Activated T-helper 1 cell treated with anti-CD3 and anti-CD28 coated beads, Interleukin-12 subunit alpha, Interleukin-12 subunit beta, Interleukin-2, Interleukin-4 antibody, amounts not matched to agents 30 ng/mL and 10 ng/mL and 1 ng/mL, durations not matched to agents 14 hours and 24 hours and 36 hours (primary cell): ENCODE measurements around the gene UGT1A8. TPM values are rescaled to one million over a fixed set of nuclear protein-coding genes. Genes with fewer than 3 reads are reported as not detected.
"Not testable (repeated sequence)": the region's sequence is repeated elsewhere in the genome, so short reads cannot be mapped to it uniquely, and the experiment has no call there.

Source experiments
- DNase-seq: peaks from one replicate; pipeline ENCODE4 v3.0.0; 2021; ENCODE audit warnings: low spot score
- H3K27ac Mint-ChIP-seq: one replicate; pipeline ENCODE4 v1.8.0; 2021; ENCODE audit warnings: mild to moderate bottlenecking, mixed read lengths
- H3K27me3 Mint-ChIP-seq: one replicate; pipeline ENCODE4 v1.8.0; 2022; ENCODE audit warnings: mild to moderate bottlenecking, moderate library complexity, mixed read lengths; ENCODE audit not compliant: insufficient read depth
- H3K36me3 Mint-ChIP-seq: one replicate; pipeline ENCODE4 v1.8.0; 2021; ENCODE audit warnings: low read depth, mixed read lengths
- H3K4me1 Mint-ChIP-seq: one replicate; pipeline ENCODE4 v1.8.0; 2021; ENCODE audit warnings: low read depth, mixed read lengths
- H3K4me3 Mint-ChIP-seq: one replicate; pipeline ENCODE4 v1.8.0; 2021; ENCODE audit warnings: mild to moderate bottlenecking, moderate library complexity, mixed read lengths
- H3K9me3 Mint-ChIP-seq: one replicate; pipeline ENCODE4 v1.8.0; 2021; ENCODE audit warnings: mixed read lengths
- intact Hi-C: fragments of 100-400 bp; cut with micrococcal nuclease; formaldehyde crosslinking; loops from one replicate; pipeline ENCODE4 v1.15.1; 2024
- total RNA-seq: library from RNA; stranded (reverse); gene quantifications from 2 replicates; pipeline ENCODE4 v1.2.3, GENCODE V29; 2022

The UGT1A8 gene
- total RNA-seq, 1 donor from 2014 or later = not detected

GRCh38 chr2:233603520-233603919 is 13.9 kb upstream of the UGT1A8 start:
- H3K4me3 Mint-ChIP-seq = no peak overlapping the region
- no peak overlapping the region for H3K27ac Mint-ChIP-seq
- no peak for DNase-seq
- no peaks in the 10 kb centered on the region for H3K4me1 Mint-ChIP-seq
- H3K36me3 Mint-ChIP-seq = no peaks in the 10 kb centered on the region
- H3K27me3 Mint-ChIP-seq = peaks cover 13% of the 10 kb centered on the region
- H3K9me3 Mint-ChIP-seq = no peaks in the 10 kb centered on the region
- intact Hi-C loops = no loop called here

GRCh38 chr2:233604826-233605225 is 12.6 kb upstream of the UGT1A8 start:
- H3K36me3 Mint-ChIP-seq = no peaks in the 10 kb centered on the region
- intact Hi-C loops = no loop called here
- no peak for DNase-seq
- no peak overlapping the region for H3K27ac Mint-ChIP-seq
- H3K4me1 Mint-ChIP-seq = no peaks in the 10 kb centered on the region
- peaks cover 10% of the 10 kb centered on the region for H3K27me3 Mint-ChIP-seq
- no peak overlapping the region for H3K4me3 Mint-ChIP-seq
- no peaks in the 10 kb centered on the region for H3K9me3 Mint-ChIP-seq

- no peak overlapping the region for H3K4me3 Mint-ChIP-seq
- DNase-seq = no peak
- no peaks in the 10 kb centered on the region for H3K36me3 Mint-ChIP-seq
- no peaks in the 10 kb centered on the region for H3K4me1 Mint-ChIP-seq
- intact Hi-C loops = no loop called here
- H3K27ac Mint-ChIP-seq = no peak overlapping the region
- H3K27me3 Mint-ChIP-seq = peaks cover 10% of the 10 kb centered on the region
- H3K9me3 Mint-ChIP-seq = peaks cover 3% of the 10 kb centered on the region
Measured at GRCh38 chr2:233605680-233606079, 11.8 kb upstream of the UGT1A8 start.

GRCh38 chr2:233611284-233611683 is 6.1 kb upstream of the UGT1A8 start:
- H3K4me3 Mint-ChIP-seq = no peak overlapping the region
- intact Hi-C loops = no loop called here
- H3K27me3 Mint-ChIP-seq = peaks cover 4% of the 10 kb centered on the region
- DNase-seq = no peak
- H3K27ac Mint-ChIP-seq = no peak overlapping the region
- H3K4me1 Mint-ChIP-seq = no peaks in the 10 kb centered on the region
- peaks cover 18% of the 10 kb centered on the region for H3K9me3 Mint-ChIP-seq
- no peaks in the 10 kb centered on the region for H3K36me3 Mint-ChIP-seq

DNA sequence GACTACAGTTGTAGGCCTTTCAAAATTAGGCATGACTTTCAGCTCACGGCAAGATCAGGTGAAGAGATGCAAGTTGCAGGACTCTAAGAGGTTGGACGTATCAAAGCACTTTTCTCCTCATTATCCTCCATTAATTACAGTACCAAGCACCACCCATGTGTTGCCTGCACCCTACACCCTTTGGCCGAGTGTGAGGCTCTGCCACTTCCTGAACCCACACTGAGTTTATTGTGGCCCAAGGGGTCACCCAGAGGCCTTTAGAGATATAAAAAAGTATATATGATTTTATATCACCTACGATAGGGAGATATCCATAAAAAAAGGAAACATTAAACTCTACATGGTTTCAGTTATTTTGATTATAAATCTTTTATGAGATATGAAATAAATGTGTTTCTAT is 2.8 kb downstream of the UGT1A8 start:
- peaks cover 3% of the 10 kb centered on the region for H3K9me3 Mint-ChIP-seq
- no peak overlapping the region for H3K4me3 Mint-ChIP-seq
- H3K36me3 Mint-ChIP-seq = no peaks in the 10 kb centered on the region
- DNase-seq = no peak
- H3K4me1 Mint-ChIP-seq = no peaks in the 10 kb centered on the region
- peaks cover 12% of the 10 kb centered on the region for H3K27me3 Mint-ChIP-seq
- no peak overlapping the region for H3K27ac Mint-ChIP-seq
- intact Hi-C loops = no loop called here

GRCh38 chr2:233621863-233622262 is 4.4 kb downstream of the UGT1A8 start:
- H3K4me1 Mint-ChIP-seq, intact Hi-C loops, DNase-seq, H3K27ac Mint-ChIP-seq, H3K9me3 Mint-ChIP-seq, H3K36me3 Mint-ChIP-seq, H3K4me3 Mint-ChIP-seq: not testable (repeated sequence)
- peaks cover 12% of the 10 kb centered on the region for H3K27me3 Mint-ChIP-seq

DNA sequence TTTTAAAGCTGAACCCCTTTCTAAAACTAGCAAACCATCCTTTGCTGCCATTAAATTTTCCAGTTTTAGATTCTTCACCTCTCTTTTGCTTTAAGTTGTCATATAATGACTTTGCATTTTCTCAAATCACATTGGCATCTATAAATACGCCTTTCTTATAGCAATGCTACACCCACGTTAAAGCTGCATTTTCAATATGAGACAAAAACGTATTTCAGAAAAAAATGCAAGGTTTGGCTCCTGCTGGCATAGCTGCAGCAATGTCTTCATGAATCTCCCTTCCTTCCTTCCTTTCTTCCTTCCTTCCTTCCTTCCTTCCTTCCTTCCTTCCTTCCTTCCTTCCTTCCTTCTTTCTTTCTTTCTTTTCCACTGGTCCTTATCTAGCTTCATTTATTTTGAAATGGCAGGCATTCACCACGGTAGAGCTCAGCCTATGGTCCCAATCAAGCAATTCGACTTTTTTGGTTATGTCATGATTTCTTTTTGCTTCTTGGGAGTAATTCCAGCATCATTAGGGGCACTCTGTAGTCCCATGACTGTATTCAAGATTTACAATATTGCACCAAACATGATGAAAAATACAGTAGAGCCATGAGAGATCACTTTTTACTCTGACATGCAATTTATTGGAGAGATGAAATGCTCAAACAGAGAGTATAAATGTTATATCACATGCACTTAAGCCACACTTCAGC is 10.0 kb downstream of the UGT1A8 start:
- intact Hi-C loops = no loop called here

DNA sequence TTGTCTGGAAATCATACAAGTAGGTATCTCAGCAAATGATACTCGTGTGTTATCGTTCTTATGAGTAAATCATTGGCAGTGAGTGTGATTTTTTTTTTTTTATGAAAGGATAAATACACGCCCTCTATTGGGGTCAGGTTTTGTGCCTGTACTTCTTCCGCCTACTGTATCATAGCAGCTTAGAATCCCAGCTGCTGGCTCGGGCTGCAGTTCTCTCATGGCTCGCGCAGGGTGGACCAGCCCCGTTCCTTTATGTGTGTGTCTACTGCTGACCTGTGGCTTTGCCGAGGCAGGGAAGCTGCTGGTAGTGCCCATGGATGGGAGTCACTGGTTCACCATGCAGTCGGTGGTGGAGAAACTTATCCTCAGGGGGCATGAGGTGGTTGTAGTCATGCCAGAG is 18.9 kb downstream of the UGT1A8 start, which contains the start of gene UGT1A10:
Gene UGT1A10, plus strand, starts transcription at position 143 of the 400 bp plus-strand sequence. Its CDS starts 75 bp downstream, at position 218.
- intact Hi-C loops = not testable (repeated sequence)

More for the DNA sequence above, 10.0 kb downstream of the UGT1A8 start:
- DNase-seq = no peak
- peaks cover 11% of the 10 kb centered on the region for H3K27me3 Mint-ChIP-seq
- H3K4me1 Mint-ChIP-seq = no peaks in the 10 kb centered on the region
- no peaks in the 10 kb centered on the region for H3K36me3 Mint-ChIP-seq
- H3K9me3 Mint-ChIP-seq = peaks cover 3% of the 10 kb centered on the region
- H3K4me3 Mint-ChIP-seq = no peak overlapping the region
- no peak overlapping the region for H3K27ac Mint-ChIP-seq

DNA sequence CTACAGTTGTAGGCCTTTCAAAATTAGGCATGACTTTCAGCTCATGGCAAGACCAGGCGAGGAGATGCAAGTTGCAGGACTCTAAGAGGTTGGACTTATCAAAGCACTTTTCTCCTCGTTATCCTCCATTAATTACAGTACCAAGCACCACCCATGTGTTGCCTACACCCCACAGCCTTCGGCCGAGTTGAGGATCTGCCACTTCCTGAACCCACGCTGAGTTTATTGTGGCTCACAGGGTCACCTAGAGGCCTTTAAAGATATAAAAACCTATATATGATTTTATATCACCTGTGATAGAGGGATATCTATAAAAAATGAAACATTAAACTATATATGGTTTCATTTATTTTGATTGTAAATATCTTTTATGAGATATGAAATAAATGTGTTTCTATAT is 21.4 kb downstream of the UGT1A8 start:
- H3K9me3 Mint-ChIP-seq = no peaks in the 10 kb centered on the region
- DNase-seq = no peak
- intact Hi-C loops = no loop called here
- no peak overlapping the region for H3K27ac Mint-ChIP-seq
- no peak overlapping the region for H3K4me3 Mint-ChIP-seq
- H3K4me1 Mint-ChIP-seq = no peaks in the 10 kb centered on the region
- H3K36me3 Mint-ChIP-seq = no peaks in the 10 kb centered on the region
- peaks cover 9% of the 10 kb centered on the region for H3K27me3 Mint-ChIP-seq

More for the DNA sequence above, 18.9 kb downstream of the UGT1A8 start, which contains the start of gene UGT1A10:
- not testable (repeated sequence) for H3K27ac Mint-ChIP-seq, H3K4me3 Mint-ChIP-seq, H3K9me3 Mint-ChIP-seq, DNase-seq, H3K36me3 Mint-ChIP-seq, H3K4me1 Mint-ChIP-seq
- H3K27me3 Mint-ChIP-seq = peaks cover 11% of the 10 kb centered on the region

DNA sequence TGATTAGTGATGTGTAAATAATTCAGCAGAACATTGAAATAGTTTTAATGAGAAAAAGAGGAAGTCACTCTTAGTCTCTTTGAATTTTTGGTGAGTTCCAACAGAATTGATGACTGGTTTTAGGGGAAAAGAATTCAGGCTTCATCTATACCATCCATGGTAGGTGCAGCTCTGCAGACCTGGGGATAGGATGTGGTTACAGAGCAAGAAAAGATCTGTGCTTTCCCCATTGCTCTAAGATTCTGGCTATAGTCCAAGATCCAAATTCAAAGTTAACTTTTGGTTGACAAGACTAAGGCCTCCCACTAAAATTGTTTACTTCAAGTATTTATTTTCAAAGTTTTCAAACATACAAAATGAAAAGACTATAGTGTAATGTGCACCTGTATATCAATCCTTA is 22.4 kb downstream of the UGT1A8 start:
- Mint-ChIP-seq H3K4me3 (no peak overlapping the region), H3K9me3 (peaks cover 3% of the 10 kb centered on the region), H3K27me3 (peaks cover 7% of the 10 kb centered on the region), H3K4me1 (no peaks in the 10 kb centered on the region), H3K27ac (no peak overlapping the region), H3K36me3 (no peaks in the 10 kb centered on the region)
- intact Hi-C loops = no loop called here
- no peak for DNase-seq

DNA sequence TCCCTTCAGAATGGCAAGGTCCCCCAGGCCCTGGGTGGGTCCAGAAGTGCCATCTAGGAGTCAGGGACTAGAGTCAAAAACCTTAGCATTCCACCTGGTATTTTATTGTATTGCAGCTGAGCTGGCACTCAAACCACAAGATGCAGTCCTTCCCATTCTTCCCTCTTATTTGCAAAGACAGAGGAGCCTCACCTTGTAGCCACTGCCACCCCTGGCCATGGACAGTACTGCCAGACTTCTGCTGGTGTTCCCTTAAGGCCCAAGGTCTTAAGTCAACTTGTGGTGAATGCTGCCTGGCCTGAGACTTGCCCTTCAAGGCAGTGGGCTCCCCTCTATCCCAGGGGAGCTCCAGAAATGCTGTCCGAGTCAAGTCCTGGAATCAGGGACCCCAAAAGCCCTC is 25.7 kb downstream of the UGT1A8 start:
- intact Hi-C loops = no loop called here
- DNase-seq = no peak
- H3K27ac Mint-ChIP-seq = no peak overlapping the region
- H3K27me3 Mint-ChIP-seq = peaks cover 4% of the 10 kb centered on the region
- H3K4me3 Mint-ChIP-seq = no peak overlapping the region
- H3K36me3 Mint-ChIP-seq = no peaks in the 10 kb centered on the region
- peaks cover 21% of the 10 kb centered on the region for H3K9me3 Mint-ChIP-seq
- no peaks in the 10 kb centered on the region for H3K4me1 Mint-ChIP-seq

GRCh38 chr2:233646033-233646432 is 28.6 kb downstream of the UGT1A8 start:
- DNase-seq, H3K4me3 Mint-ChIP-seq, H3K4me1 Mint-ChIP-seq, H3K27me3 Mint-ChIP-seq, intact Hi-C loops, H3K36me3 Mint-ChIP-seq, H3K27ac Mint-ChIP-seq: not testable (repeated sequence)
- peaks cover 21% of the 10 kb centered on the region for H3K9me3 Mint-ChIP-seq

GRCh38 chr2:233650981-233651380 is 33.5 kb downstream of the UGT1A8 start:
- Mint-ChIP-seq H3K4me1 (no peaks in the 10 kb centered on the region), H3K36me3 (no peaks in the 10 kb centered on the region), H3K9me3 (peaks cover 10% of the 10 kb centered on the region), H3K27ac (no peak overlapping the region), H3K4me3 (no peak overlapping the region), H3K27me3 (peaks cover 11% of the 10 kb centered on the region)
- no peak for DNase-seq
- intact Hi-C loops = no loop called here

DNA sequence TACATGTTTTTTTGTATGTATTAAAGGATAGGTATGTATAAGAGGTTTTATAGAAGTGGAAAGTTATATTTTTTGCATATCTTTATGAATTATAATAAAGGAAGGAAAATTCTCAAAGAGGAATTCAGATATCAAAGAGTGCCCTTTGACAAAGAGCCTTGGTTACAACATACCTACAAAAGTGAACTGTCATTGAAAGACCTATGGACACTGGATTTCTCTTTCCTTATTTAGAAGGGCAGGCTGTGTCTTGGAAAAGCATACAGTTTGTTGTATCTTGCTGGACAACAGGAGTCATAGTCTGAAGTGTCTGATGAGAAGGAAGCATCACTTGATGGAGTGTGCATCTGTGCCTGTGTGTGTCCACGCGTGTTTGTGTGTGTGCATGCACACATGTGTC is 34.0 kb downstream of the UGT1A8 start:
- Mint-ChIP-seq H3K36me3 (no peaks in the 10 kb centered on the region), H3K9me3 (peaks cover 8% of the 10 kb centered on the region), H3K4me3 (no peak overlapping the region), H3K27ac (no peak overlapping the region), H3K4me1 (no peaks in the 10 kb centered on the region), H3K27me3 (peaks cover 11% of the 10 kb centered on the region)
- DNase-seq = no peak
- intact Hi-C loops = no loop called here
